ENCODE measurements around the gene CRYBG3.
"Not testable (repeated sequence)": the region's sequence is repeated elsewhere in the genome, so short reads cannot be mapped to it uniquely, and the experiment has no call there.

CRYBG3 gene

DNA sequence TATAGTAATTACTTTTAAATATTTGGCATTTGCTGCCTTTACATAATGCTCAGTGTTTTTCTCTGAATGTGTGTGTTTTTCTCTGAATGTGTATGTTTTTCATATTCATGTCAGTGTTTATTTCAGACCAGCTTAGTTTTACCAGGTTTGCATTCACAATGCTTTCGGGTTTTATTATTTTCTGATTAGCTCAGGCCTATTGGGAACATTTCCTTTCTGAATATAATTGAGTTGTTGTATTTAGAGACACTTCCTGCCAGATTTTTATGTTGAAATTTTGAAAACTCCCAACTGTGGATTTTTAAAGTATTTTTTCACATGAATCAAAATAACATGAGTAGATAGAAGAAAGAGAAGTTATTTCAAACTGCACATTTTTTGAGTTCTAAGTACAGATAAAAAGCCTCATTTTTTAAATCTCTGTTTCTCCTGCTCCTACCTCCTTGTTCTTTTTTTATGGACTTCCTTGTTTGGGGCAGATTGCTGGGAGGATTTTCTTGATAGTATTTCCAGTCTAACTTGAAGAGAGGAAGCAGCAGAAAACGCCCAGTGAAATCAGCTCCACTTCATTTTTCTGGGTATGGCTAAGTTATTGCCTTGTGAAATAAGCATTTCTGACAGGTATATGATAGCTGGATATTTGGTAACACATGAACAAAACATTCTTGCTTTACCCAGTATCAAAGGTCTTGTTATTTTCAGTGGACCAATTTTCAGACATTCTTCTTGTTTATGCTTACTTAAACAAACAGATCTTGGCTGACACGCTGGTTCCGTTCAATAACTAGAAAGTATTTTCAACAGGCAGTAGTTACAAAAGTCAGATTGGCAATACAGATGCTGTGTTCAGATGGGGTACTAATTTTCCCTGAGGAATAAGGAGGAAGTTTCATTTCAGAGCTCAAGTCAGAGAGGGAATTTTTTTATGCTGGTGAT lies 79.8 kb downstream of the CRYBG3 start:
- DNase-seq: no peak

DNA sequence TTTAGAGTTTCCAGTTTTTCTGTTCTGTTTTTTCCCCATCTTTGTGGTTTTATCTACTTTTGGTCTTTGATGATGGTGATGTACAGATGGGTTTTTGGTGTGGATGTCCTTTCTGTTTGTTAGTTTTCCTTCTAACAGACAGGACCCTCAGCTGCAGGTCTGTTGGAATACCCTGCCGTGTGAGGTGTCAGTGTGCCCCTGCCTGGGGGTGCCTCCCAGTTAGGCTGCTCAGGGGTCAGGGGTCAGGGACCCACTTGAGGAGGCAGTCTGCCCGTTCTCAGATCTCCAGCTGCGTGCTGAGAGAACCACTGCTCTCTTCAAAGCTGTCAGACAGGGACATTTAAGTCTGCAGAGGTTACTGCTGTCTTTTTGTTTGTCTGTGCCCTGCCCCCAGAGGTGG lies 88.0 kb downstream of the CRYBG3 start:
- DNase-seq: not testable (repeated sequence)

DNA sequence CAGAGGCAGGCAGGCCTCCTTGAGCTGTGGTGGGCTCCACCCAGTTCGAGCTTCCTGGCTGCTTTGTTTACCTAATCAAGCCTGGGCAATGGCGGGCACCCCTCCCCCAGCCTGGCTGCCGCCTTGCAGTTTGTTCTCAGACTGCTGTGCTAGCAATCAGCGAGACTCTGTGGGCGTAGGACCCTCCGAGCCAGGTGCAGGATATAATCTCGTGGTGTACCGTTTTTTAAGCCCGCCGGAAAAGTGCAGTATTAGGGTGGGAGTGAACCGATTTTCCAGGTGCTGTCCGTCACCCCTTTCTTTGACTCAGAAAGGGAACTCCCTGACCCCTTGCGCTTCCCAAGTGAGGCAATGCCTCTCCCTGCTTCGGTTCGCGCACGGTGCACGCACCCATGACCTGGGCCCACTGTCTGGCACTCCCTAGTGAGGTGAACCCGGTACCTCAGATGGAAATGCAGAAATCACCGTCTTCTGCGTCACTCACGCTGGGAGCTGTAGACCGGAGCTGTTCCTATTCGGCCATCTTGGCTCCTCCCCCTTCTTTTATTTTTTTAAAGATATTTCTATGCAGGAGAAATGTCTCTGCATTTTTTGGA lies 88.5 kb downstream of the CRYBG3 start:
- not testable (repeated sequence) for DNase-seq

DNA sequence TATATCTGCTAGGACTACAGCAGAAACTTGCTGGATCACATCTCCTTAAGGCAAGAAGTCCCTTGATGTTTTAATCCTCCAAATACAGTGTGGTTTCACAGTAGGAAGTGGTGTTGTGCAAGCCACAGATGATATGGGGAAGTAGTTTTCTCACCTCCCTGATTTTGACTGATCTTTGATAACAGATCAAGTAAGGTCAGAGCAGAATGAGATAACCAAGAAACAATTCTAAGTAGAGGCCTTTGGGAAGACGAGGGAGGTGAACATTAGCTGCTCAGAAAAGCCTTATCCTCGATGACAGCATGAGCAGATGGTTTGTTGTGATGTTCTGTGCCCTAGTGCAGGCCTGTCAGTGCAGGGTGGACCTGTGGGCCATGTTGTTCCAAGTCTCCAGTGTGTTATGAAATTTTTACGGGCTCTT lies 89.1 kb downstream of the CRYBG3 start:
- no peak for DNase-seq

DNA sequence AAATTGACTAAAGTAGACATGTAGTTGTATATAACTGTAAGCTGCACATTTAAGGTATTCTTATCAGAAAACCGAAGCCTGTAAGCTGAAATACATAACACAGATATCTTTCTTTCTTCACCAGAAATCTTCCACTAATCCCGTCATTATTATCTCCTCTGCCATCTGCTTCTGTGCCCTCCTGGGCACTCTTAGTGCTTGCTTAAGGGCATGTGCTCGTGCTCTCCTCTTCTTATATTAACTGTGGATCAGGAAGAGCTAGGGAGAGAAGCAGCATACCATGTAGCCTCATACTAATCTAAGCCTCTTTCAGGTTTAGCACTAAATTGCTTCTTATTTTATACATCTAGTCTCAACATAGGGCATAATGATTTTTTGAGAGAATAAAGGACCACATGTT lies 89.6 kb downstream of the CRYBG3 start:
- DNase-seq: no peak

DNA sequence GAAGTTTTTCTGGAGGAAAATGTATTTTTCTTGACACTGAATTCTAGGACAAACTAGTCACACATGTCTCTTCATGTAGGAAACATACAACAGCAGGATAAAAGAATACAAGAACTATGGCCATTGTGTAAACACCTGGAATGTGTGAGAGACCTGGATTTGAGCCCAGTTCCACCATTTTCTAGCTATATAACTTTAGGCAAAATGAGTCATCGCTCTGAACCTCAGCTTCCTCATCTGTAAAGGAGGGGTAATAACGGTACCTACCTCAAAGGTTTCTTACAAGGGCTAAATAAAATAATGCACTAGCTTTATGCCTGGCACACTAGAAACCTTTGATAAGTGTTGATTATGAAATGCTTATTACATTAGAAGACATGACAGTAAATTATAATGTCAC lies 92.6 kb downstream of the CRYBG3 start:
- no peak for DNase-seq

DNA sequence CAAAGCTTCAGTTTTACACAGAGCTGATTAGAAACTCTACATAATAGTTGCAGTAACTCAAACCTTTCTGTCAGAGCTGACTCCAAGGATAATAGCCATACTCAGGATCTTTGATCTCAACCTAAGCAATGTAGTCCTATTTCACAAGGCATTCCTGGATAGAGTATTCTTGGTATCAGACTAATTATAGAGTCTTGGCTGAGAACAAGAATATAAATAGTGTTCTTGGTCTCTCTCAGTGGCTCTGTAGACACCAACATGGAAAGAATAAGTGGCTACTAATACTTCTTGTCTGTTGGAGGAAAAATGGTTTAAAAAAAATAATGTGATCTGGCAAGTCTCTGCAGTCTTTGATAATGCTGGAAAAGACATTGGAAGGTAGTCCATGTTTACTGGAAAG lies 94.8 kb downstream of the CRYBG3 start:
- no peak for DNase-seq

DNA sequence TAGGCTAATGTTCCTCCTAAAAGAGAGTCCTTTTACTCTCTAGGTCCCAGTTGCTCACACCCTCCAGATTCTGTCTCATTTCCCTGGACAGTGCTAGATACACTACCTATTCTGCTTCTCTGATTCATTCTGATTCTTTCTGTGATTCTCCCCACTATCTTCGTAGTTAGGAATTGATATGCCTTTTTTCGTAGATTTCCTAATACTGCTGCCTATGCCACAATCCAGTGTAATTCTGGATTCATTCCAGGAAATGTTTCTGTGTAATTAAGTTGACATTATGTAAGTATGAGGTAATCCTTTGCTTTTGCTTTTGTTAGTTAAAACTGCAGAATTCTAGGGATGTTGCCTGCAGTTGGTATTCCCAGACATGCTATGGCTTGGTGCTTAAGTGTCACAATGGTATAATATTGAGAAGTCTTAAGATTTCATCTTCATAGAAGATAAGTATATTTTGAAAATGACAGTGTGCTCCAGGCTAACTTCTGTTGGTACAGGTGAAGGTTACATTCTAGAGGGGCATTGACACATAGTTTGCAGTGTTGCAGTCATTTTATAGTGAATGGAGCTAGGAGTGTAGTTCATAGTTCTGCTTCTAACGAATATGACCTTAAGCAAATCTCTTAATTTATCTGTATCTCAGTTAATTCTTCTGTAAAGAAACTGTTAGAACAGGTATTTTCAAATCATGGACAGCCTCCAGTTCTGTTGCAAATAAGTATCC lies 96.2 kb downstream of the CRYBG3 start:
- no peak for DNase-seq

DNA sequence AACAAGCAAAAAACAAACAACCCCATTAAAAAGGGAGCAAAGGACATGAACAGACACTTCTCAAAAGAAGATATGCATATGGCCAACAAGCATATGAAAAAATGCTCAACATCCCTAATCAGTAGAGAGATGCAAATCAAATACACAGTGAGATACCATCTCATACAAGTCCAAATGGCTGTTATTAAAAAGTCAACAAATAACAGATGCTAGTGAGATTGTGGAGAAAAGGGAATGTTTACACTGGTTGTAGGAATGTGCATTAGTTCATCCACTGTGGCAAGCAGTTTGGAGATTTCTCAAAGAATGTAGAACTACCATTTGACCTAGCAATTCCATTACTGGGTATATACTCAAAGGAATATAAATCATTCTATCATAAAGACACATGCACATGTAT lies 105.9 kb downstream of the CRYBG3 start:
- DNase-seq: no peak

DNA sequence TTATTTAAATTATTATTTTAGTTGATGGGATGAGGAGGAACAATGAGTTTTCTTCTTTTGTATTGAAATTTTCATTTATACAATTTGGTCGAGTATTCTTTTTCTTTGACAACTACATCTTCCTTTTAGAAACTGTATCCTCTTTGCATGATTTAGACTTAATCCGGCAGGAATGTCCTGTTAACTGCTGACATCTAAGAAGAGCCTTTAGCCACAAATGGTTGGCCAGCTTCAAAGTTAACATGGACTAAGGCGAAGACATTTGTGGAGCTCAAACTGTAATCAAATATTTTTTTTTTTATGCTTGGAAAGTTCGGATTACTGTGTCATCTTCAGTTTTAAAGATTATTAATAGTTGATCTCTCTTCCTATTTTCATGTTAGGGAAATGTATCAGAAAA lies 107.2 kb downstream of the CRYBG3 start:
- no peak for DNase-seq

DNA sequence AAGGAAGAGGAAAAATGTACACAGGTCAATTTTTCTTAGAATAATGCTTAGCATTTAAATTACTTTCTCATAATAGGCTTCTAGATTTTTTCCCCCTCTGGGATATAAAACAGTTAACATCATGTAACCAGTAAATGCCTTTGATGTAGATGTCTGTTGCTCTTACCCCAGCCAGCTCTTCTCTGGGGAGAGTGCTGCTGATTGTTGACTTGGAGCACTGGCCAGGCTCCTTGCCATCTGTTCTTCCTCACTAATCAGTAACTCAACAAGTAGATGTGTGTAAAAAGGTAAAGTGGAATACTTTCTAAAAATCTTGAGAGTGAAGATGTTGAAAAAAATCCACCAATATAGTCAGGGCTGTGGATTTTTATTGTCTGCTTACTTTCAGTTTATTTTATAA lies 108.2 kb downstream of the CRYBG3 start:
- no peak for DNase-seq

DNA sequence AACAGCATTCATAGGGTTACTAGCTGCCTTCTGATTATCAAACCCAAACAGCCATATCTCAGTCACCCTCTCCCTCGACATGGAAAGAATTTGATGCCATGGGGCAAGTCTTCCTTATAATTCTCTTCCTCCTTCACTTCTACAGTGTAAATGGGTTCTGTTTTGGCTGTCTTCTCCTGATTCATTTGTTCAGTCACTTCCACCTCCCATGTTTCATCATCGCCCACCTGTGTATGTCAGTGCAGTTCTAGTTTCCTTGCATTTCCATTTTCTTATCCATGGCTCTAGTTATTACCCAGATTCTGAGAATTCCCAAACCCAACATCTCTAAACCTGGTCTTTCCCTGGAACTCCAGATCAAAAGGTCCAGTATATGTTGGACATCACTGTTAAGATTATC lies 109.4 kb downstream of the CRYBG3 start:
- DNase-seq: no peak

DNA sequence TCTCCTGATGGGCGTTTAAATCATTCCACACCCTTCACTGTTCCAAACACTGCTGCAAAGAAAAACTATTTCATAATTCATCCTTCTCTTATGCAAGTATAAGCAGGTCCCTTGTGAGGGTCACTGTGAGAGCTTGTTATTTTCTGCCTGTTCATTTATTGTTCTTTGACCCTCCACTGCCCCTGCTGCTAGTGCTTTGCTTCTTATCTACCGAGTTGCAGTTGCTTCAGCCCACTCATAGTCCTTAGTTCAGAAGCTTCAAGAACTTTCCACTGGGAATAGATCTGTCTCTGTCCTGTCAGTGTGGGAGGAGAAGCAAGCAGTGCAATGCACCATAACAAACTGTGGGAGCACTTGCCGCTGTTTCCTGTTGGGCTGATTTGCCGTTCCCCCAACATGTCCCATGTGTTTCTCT lies 110.6 kb downstream of the CRYBG3 start:
- DNase-seq: no peak

DNA sequence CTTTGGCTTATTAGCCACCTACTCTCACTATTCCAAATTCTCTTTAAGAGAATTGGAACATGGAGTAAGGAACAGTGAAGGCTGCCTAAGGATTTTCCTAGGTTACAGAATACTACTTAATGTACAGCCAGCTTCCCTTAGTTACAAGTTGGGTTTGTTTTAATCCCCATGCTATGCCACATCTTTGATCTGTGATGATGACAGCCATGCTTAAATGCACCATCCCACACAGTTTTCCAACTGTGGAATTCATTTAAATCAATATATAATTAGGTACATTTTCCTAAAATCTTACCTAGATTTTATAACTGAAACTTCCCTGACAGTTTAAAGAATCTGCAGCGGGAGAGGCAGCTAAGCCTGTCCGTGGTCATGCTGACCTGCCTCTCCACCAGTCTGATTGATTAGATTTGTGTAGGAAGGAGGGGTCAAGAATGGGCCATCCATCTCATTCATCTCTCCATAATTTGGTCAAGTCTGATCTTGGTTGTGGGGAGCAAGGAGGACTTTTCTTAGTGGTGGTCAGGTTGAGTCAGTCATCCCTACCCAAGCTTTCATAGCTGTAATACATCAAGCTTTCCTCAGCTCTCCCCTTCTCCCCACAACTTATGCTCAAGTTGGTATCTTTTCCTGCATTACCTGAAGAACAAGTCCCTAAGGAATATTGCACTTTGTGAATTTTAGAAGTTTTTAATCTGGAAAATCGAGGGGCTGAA lies 113.3 kb downstream of the CRYBG3 start:
- no peak for DNase-seq

DNA sequence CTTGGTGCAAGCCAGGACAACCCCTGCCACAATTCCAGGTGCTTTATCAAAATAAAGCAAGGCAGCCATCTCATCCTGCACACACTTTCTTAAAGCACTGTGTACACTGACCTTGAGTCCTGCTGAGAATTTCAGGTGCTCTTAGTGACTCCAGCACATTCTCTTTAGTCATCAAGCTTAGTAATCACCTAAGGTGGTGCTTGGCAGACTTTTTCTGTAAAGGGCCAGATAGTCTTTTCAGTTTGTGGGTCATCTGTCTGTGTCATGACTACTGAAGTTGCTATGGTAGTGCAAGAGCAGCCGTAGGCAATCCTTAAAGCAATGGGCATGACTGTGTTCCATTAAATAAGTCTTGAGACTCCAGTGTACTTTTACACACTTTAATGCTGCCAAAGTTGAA lies 114.0 kb downstream of the CRYBG3 start:
- no peak for DNase-seq

DNA sequence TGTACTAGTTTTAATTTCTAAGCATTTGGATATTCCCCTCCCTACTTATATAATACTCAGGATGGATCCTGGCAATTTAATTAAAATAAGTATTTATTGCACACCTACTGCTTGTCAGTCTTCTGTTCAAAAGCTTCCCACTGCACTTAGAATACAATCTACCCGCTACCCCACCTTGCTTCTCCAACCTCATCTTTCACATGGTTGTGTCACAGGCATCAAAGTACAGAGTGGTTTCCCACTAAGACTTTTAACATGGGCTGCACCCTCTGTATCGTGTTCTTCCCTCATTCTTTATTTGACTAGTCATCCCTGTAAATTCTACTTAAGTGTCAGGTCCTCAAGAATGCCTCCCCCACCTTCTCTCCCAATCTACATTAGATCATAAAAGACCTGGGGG lies 115.4 kb downstream of the CRYBG3 start:
- DNase-seq: no peak

DNA sequence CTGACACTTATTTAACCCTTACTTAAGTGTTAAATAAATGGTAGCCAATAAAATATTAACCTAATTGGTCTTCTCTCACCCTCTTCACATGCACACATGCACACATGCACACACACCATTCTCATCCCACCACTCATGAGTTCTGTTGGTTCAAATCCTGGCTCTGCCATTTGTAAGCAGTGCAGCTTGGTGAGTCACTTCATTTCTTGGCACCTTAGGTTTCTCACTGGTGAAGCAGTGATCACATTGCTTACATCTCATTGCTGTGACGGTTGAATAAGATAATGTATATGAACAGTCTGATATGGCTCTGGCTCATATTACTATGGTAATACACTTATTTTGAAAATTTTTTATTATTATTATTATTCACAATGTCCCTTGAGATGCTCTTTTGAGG lies 116.6 kb downstream of the CRYBG3 start:
- no peak for DNase-seq

DNA sequence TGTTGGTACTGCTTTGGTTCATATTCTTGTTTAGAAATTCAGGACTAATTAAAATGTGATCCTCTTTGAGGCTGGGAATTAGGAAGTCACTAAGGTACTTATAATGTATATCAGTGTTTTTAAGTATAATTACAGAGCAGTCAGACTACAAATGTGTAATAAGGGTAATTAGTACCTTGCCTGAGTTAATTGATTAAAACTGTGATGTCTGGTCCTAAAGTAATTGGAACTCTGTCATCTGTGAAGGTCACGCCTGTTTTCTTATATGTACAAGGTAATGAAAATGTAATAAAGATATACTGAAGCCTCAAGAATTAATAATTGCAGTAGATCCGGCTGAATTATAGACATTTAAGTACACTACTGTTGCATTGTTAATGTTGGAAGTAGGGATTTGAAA lies 117.6 kb downstream of the CRYBG3 start:
- DNase-seq: no peak

DNA sequence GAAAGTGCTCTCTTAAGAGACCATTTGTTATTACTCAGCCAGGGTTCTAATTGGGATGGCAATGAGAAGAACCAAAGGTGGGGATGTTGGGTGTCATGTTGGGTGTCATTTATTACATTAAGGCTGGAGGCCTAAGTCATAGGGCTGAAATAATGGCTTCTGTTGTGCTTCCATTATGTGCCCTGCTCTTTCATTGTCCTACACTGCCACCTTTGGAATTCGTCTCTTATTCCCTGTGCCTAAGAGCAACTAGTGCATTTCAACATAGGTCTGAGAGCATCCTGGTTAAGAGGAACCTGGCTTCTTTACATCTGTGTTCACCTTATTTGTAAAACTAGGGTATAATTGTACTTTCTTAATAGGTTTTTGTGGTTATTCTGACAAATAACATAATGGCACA lies 118.2 kb downstream of the CRYBG3 start:
- DNase-seq: peak; percentile 24

DNA sequence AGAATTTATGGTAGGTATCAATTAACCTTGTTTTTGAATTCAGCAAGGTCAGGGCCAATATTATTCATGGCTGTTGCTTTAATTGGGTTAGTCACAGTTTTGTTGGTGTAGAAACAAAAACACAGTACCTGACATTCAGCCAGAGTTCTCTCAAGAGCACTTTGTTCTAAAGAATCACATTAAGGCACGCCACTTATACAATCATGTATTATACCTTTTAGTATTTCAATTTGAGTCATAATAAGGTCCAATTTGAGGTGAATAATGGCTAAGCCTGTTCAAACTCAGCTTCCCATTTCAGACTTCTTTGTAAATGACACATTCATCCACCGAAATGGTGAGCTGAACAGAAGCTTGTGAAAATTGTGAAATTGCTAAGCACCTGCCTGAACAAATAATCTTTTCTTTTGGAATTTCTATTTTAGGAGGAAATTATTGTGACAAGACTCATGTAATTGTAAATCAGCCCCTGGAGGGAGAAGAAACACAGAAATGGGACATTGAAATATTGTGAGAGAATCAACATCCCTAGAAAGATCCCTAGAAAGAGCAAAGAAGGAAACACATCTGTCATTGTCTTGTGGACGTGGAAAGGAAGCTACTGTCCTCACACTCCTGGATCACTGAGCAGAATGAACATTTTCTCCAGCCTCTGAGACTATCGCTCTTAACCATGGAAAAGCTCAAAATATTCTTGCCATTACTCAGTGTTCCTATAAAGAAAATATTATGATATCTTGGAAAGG lies 121.2 kb downstream of the CRYBG3 start:
- peak; percentile 17 for DNase-seq

DNA sequence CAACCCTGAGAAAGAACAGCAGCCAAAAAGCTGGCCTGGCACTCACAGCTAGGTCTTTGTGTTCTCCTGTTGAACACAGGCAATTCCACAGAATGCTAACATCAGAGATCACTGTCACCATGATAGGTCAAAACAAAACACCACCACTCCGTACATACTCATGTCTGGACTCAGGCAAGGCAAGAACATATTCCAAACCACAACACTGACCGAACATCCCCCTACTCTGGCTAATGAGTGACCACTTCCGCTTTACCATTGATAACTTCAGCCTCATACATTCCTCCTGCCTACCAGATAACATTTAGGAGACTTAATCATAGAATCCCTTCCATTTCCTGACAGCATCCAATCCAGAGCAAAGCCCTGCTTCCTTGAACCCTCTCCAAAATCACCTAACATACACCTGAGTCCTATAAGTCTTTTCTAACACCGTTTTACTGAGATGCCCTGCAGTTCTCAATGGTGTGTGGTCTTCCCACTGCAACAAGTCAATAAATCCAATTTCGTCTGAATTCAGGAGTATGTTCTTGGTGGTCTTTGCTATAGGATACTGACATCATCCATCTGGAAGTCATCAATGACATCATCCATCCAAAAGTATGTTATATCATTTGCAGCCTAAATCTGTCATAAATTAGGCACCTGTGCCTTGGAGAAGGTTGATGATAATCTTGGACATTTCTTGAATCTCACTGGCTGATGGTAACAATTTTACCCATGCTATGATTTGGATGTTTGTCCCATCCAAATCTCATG lies 126.7 kb downstream of the CRYBG3 start:
- DNase-seq: no peak

DNA sequence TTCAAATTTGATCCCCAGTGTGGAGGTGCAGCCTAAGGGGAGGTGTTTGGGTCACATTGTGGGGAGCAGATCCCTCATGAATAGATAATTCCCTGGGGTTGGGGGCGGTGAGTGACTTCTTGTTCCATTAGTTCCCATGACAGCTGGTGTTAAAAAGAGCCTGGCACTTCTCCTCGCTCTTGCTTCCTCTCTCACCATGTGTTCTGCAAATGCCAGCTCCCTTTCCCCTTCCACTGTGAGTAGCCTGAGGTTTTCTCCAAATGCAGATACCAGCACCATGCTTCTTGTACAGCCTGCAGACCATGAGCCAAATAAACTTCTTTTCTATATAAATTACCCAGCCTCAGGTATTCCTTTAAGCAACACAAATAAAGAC lies 127.3 kb downstream of the CRYBG3 start:
- DNase-seq: no peak

All from NCI-H1092 treated with DMSO at 0.1 percent for 48 hours (cell line).